Inflammatory macrophage treated with lipopolysaccharide for 1 hour (primary cell): Measurements from ENCODE around the gene KCNQ2.

Source experiments
- DNase-seq, 2 donors: peaks; one replicate each; pipeline ENCODE4 v3.0.0-alpha.2; 2020 to 2022

Gene KCNQ2

DNA sequence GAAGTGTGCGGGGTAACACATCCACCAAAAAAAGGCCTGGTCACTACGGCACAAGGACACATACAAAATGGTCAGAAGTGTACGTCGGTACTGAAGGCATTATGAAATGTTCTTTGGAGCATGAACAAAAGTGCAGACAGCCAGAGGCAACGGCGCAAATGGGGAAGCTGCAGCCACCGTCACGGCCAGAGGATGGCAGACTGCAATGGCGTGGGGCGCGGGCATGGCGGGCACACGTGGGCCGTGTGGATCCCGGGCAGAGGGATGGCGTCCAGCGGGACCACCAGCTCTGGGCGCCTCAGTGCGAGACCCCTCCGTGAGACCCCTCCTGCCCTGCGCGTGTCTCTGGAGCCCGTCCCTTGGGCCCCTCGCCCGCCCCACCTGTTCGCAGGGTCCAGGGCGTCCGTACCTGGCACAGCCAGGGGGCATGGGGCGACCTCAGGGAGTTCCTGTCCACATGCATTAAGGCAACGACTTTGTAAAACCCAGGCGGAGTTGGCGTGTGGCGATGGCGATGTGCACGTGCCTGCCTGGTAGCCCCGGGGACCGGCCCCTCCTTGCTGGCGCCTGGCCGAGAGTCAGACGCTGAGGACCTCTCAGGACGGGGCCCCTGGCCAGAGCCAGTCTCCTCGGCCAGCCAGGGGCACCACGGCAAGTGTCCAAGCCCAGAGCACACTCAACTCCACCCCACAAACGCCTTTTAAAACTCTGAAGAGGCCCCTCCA lies 71.8 kb downstream of the KCNQ2 start:
- no peak for DNase-seq

DNA sequence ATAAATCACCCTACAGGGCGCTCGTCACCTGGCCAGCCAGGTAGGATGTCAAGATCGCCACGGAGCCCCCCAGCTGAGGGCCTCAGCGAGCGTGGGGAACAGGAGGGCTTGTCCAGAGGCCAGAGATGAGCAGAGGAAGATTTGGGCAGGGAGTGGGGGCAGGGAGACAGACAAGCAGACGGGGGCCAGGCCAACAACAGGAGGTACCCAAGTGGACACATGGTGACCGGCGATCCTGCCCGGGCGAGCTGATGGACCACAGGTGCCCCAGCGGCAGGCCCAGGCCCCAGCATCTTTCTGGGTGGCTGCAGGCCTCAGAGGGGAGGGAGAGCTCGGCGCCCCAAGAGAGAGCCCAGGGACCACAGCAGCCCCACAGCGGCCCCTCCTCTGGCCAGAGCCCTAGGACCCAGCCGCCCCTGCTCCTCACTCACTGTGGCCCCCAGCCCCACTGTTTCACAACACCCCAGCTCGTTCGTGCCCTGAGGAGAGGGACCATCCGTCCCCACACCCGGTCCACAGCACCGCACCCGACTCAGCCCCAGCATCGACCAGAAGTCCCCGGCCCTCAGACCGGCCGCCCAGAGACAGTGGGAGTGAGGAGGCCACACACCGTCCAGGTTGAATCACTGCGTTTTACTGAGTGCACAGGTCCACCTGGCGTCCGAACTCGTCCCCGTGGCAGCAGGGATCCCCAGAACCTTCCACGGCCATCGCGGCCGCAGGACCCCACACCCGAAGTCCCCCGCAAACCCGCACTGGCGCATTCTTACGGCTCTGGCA lies 72.7 kb downstream of the KCNQ2 start:
- DNase-seq = no peak

DNA sequence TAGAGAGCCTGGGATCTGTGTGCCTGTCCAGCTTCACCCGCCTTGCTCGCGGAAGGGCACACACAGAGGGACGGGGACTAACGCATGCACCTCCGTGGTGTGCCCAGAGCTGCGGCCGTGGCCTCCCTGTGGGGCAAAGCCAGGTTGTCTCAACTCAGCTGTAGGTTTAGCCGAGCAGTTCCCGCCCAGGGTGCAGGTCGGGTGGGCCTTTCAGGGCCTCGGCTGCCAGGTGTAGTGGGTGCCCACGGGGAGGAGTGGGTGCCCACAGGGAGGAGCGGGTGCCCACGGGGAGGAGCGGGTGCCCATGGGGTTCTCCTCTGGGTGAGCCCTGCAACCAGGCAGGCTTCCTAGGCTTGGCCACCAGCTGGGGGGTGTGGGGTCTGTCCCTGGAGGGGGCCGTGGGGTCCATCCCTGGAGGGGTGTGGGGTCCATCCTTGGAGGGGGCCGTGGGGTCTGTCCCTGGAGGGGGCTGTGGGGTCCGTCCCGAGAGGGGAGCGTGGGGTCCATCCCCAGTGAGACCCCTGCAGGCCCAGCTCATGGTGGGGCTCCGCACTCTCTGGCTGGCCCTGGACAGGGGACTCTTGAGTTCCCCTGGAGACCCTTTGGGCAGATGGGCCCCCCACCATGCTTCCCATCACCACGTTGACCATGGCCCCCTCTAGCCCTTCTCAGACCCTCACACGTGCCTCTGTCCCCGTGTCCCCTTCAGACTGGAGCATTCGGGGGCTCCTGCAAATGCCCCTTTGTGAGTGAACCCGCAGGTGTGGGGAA lies 73.5 kb downstream of the KCNQ2 start:
- no peak for DNase-seq

DNA sequence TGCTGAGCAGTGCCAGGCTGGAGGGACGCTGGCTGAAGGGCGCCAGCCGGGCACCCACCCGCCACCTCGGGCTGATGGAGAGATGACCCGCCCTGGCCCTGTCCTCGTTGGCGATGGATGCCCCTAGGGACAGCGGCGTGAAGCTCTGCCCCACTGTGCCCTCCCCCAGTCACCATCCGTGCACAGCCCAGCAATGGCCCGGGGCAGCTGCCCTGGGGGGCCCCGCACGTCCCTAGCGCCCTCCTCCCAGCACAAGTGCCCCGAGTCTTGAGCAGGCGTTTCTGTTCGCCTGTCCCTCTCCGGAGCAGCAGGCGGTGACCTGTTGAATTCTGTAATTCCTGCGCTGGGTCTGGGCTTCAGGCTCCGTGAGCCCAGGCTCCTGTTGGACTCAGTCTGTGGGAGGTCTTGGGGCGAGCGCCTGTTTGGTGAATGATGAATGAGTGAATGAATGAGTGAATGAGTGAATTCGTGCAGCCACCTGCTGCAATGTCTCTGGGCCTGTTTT lies 74.5 kb downstream of the KCNQ2 start:
- DNase-seq = no peak

DNA sequence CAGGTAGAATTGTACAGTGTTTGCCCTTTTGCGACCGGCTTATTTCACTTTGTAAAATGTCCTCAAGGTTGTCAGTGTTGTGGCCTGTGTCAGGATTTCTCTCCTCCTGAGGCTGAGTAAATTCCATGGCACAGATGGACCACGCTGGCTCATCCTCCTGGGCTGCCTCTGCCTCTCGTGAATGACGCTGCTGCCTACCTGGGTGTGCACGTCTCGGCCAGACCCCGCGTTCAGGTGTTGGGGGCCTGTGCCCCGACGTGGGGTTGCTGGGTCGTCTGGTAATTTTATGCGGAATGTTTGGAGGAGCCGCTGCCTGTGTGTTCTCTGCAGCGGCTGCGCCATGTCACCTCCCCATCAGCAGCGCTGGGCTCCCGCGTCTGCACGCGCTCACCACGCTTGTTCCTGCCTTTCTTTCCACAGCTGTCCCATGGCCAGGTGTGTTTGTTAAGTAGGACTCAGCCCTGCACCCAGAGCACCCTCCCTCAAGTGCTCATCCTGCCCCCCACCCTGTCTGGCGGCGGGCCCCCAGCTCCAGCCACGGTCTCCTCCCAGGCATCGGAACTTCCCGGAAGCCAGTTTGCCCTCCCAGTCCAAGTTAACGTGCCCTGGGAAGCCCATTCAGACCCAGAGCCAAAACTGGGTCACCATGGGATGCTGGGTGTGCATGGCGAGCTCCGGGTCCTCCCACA lies 75.2 kb downstream of the KCNQ2 start:
- DNase-seq = no peak

DNA sequence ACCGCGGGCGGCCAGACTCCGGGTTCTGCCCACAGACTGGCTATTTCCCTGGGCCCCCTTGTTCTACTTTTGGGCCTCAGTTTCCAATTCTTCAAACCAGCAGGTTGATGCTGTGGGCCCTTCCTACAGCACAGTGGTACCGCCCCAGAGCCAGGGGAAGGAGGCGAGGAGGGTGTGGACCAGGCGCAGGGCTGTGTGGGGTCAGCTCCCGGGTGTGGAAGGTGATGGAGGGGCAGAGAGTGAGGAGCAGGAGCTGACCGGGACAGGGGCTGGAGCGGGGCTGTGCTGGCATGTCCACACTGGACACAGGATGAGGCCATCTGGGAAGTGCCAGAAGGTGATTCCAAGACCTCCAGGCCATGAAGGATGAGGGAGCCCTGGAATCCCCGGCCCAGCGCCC lies 76.2 kb downstream of the KCNQ2 start:
- no peak for DNase-seq

DNA sequence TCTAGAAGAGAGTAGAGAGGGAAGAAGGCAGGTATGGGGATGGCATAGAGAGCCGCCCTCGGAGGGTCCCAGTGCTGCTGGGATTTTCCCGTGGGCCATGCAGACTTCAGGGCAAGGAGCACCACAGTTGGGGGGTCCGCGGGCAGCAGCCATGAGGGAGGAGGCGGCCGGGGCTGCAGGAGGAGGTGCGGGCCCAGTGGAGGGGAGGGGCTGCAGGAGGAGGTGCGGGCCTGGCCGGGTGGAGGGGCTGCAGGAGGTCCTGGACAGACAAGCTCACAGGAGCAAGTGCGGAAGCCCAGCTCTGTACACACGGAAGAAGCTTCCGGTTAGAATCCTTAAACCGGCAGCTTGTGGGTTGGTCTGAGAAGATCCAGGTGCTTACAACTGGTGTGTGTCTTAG lies 76.7 kb downstream of the KCNQ2 start:
- DNase-seq = no peak

DNA sequence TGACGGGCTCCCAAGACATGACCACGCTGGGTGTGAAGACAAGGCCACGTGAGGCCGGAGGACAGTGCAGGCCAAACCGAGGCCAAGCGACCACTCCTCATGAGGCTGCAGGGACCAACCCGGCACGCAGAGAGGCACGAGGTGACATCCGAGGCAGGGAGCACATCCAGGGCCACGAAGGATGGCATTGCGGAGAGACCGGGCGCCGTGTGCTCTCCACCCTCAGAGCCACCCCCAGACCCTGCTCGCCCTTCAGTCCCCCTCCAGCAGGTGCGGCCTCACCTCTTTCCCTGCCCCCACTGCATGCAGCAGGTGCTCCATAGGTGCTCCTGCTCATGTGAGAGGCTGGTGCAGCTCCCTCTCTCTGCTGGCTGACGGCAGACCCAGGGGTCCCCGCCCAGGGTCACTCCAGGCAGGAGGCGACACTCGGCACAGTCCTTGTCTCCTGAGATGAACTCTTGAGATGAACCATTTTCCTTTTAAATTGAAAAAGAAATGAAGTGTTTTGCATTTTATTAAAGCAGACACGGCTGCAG lies 77.5 kb downstream of the KCNQ2 start:
- DNase-seq = no peak

DNA sequence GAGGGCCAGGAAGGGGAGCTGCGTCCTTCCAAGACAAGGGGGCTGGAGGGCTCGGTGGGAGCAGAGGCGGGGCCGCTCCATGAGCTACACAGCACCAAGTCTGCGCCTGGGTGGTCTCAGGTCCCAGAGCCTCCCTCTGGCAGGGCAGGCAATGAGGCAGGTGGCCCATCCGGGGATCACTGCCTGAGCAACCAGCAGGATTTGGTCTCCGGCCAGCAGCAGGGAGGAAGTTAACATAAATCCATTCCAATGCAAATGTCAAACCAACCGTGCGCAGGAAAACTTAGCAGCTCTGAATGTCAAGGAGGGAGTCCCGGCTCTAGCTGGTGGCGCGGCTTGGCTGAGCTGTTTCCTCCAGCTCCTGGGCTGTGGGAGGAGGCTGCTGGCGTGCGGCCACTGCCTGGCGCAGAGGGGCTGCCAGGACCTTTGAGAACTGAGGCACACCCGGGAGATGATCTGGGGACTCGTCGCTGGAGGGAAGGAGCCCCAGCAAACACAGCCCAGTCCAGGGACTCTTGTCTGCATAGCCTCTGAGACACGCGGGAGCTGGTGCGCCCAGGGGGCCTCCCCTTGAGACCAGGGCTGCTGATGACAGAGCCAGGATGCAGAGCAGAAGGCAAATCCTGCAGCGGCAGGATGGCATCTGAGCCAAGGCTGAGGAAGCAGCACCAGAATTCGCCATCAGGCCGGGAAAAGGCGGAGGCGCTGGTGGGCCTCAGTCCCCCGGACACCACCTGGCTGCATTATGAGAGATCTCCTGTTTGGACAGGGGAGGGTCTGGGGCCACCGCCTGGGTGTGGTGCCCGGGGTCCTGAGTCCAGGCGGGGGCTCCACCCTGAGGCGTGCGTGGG lies 78.2 kb downstream of the KCNQ2 start:
- no peak for DNase-seq

DNA sequence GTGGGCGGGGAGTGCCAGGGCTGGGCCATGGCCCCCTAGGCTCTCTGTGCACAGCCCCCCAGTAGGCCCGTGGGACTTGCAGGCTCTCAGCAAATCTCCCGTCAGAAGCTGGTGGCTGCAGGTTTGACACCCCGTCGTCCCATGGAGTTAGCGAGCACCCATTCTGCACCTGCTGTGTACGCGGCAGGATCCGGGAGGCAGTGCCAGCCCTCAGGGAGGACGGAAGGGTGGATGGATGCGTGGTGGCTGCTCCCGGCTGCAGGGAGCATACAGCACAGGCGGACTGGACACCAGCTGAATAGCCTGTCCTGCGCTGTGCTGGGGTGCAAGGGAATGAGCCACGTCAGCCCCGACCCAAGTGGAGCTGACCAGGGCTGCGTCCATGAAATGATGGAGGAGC lies 78.9 kb downstream of the KCNQ2 start:
- no peak for DNase-seq

DNA sequence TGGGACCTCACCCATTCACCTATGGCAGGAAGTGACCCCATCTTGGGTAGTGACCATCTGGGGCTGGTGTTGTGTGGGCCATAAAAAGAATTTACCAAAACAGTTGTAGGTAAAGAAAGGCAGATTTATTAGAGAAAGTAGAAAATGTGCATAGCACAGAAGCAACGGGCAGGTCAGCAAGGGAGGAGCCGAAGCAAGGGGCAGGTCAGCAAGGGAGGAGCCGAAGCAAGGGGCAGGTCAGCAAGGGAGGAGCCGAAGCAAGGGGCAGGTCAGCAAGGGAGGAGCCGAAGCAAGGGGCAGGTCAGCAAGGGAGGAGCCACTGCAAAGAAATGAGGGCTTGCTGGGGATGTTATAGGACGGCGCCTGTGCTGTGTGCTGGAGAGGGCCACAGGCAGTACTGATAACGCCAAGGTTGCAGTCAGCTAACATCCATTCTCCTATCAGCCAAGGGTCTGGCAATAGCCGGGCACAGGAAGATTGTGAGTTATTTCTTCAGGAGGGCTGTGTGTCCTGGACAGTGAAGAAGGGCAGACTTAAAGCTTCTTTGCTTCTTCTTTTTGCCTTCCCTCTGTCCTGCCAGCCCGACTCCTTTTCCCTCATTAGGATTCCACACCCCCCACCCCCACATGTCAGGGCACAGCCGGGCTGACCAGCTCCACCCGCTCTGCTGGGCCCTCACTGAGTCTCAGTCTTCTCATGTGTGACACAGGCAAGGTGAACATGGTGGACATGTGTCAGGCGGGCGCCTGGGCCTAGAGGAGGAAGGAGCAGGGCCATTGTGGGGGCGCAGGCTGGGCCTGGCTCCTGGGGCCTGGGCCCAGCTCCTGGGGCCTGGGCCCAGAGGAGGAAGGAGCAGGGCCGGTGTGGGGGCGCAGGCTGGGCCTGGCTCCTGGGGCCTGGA lies 79.7 kb downstream of the KCNQ2 start:
- no peak for DNase-seq

DNA sequence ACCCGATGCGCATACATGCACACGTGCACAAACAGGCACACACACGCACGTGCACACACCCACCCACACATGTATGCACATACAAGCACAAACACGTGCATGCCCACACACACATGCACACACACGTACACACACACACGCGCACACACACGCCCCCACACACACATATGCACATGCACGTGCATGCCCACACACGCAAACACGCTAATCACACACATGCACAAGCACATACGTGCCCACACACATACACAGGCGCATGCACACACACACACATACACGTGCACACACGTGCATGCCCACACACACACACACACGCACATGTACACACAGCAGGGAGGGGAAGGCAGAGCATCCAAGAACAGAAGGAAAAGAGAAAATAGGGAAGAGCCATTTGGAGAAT lies 84.5 kb downstream of the KCNQ2 start:
- DNase-seq = no peak

DNA sequence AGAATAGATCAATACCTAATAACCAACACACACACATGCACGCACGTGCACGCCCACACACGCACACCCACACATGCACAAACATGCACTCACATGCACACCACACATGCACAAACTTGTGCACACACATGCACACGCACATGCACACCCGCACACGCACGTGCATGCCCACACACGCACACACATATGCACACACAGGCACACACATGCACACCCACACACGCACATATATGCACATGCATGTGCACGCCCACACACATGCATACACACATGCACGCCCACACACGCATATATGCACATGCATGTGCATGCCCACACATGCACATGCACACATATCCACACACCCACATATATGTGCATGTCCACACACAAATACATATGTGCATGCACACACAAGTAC lies 85.1 kb downstream of the KCNQ2 start:
- no peak for DNase-seq

DNA sequence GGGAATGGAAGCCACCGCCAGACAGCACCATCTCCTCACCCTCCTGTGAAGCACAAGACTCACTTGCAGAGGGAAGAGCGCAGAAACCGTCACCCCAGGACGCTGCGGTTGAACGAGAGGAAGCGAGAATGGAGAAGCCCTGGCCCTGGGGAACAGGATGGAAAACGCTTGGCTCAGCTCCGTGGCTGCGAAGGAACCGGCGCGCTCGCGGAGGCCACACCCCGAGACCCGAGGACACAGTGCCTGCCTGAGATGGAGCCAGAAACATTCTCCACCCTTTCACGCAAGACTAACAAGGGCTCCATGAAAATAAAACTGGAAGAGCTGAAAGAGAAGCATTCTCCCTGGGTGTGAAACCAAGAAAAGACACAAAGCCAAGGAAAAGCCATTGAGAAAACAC lies 86.0 kb downstream of the KCNQ2 start:
- no peak for DNase-seq

DNA sequence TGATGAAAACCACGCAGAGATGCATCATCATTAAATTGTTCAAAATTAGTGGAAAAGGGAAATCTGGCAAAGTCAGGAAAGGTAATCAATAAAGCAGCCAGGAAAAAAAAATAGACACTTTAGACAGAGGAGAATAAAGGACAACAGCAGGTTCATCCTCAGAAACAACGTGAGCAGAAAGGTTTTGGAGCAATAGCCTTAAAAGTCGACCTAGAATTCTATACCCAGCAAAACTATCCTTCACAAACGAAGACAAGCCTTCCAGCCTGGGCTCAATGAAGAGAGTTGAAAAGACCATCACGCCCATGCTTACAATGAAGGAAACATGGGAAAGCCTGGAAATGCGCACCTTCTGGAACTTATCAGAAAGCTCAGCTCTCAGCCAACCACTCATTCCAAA lies 86.6 kb downstream of the KCNQ2 start:
- DNase-seq = no peak

DNA sequence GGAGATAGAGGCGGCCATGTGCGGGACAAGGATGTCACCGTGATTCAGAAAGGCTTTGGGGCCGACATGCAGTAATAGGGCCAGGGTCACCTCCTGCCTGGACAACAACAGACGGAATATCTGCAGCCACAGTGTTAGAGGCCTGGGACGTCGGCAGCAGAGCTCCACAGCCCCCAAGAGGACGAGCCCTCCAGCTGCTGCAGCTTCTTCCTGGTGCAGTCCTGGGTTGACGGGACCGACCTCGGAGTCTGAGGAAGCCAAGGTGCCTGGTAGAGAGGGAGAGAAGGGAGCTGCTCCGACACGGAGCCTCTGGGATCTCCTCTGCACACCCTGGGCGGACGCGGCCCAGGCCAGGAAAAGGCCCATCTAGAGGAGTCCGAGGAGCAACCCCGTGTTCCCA lies 88.1 kb downstream of the KCNQ2 start:
- DNase-seq = no peak

DNA sequence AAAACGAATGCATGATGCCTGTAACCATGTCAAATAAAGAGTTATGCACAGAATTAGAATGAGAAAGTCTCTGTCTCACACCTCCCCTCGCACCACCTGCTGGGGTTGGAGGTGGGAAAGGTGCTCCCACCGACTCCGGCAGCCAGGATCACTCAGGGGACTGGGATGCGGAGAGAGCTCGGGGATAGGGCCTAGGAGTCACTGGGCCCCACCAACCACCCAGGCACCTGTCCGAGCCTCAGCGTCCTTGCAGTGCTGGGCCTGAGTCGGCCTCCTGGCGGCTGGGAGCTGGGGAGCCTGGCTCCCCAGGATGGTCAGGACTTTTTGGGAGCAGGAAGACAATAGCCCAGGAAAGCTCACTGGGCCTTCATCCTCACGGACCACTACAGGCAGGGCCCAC lies 88.9 kb downstream of the KCNQ2 start:
- no peak for DNase-seq

DNA sequence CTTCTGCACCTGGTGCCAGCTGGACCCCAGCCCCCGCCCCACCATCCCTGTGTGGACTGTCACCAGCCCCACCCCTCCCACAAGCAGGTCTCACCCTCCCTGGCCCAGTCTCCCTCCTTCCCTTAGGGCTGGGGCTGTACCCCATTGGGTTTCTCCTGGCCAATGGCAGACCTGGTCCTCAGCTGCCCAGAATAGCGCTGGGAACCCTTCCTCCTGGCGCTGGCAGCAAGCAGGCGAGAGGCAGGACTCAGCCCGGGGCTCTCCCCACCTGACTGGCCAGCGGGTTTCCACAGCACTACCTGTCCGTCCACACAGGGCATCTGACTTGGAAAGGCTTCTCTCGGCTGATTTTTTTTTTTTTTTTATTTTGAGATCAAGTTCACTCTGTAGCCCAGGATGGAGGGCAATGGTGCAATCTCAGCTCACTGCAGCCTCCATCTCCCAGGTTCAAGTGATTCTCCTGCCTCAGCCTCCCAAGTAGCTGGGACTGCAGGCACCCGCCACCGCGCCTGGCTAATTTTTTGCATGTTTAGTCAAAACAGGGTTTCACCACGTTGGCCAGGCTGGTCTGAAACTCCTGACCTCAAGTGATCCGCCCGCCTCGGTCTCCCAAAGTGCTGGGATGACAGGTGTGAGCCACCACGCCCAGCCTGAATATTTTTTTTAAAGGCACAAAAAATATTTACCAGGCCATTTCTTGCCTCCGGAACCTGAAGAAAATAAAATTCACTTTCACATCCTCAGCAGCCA lies 89.7 kb downstream of the KCNQ2 start:
- DNase-seq = no peak

DNA sequence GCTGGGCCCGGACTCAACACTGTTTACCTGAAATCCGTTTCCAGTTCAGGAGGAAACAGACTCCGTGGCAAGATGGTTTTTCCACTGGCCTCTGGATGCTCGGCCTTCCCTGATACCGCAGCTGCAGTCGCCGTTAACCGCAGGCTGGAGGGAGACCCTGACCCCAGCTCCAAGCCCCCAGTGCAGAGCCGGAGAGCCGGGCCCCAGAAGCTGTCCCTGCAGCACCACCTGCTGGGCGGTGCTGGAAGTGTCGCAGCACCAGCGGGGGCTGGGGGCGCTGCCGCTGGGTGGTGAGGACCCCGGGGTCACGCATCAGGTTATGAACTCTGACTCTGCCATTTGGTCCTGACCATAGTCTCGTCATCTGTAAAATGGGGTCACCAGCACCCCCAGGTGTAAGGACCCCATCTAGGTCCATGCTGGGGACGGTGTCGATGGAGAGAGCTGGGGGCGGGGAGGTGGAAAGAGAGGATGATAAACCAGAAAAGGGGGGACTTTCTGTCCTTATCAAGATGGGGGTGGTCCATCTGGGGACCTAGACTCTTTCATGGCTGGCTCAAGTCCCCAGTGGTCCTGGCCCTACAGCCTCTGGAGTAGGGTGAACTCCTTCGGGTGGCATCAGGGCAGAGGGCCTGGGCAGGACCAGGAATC lies 90.5 kb downstream of the KCNQ2 start:
- DNase-seq = peak in 1 of 2 donors; percentile 18
